GM18909 (cell line): Measurements from ENCODE around the gene GDF7.

Experiments used
- ATAC-seq: cut with Tn5 transposase; IDR thresholded peaks from one replicate; pipeline ENCODE4 v1.9.1; 2021; ENCODE audit warnings: mild to moderate bottlenecking; ENCODE audit not compliant: unreplicated experiment, poor library complexity

GDF7 gene

GRCh38 chr2:20627712-20628380, 39.1 kb upstream of the GDF7 start:
- ATAC-seq: no peak

- ATAC-seq: no peak
Measured at GRCh38 chr2:20629181-20629580, 37.8 kb upstream of the GDF7 start.

GRCh38 chr2:20629581-20630171, 37.3 kb upstream of the GDF7 start:
- no peak for ATAC-seq

- no peak for ATAC-seq
Measured at GRCh38 chr2:20630967-20631366, 36.0 kb upstream of the GDF7 start.

- ATAC-seq: no peak
Measured at GRCh38 chr2:20631617-20632307, 35.2 kb upstream of the GDF7 start.

- no peak for ATAC-seq
Measured at GRCh38 chr2:20632446-20632990, 34.4 kb upstream of the GDF7 start.

- ATAC-seq: no peak
Measured at GRCh38 chr2:20633001-20633400, 33.9 kb upstream of the GDF7 start.

GRCh38 chr2:20633794-20634506, 33.0 kb upstream of the GDF7 start:
- ATAC-seq: peak; percentile 50

- ATAC-seq: no peak
Measured at GRCh38 chr2:20634507-20635112, 32.3 kb upstream of the GDF7 start.

GRCh38 chr2:20635113-20635510, 31.8 kb upstream of the GDF7 start:
- no peak for ATAC-seq

- peak; percentile 83 for ATAC-seq
Measured at GRCh38 chr2:20635675-20636584, 31.0 kb upstream of the GDF7 start.

- no peak for ATAC-seq
Measured at GRCh38 chr2:20637147-20637546, 29.8 kb upstream of the GDF7 start.

GRCh38 chr2:20638014-20638413, 28.9 kb upstream of the GDF7 start:
- ATAC-seq: no peak

- no peak for ATAC-seq
Measured at GRCh38 chr2:20638646-20639430, 28.1 kb upstream of the GDF7 start.

- ATAC-seq: no peak
Measured at GRCh38 chr2:20640411-20641122, 26.4 kb upstream of the GDF7 start.

GRCh38 chr2:20641123-20641985, 25.6 kb upstream of the GDF7 start:
- no peak for ATAC-seq
